ENCODE results near the gene TOMM70.
"Not testable (repeated sequence)": the region's sequence is repeated elsewhere in the genome, so short reads cannot be mapped to it uniquely, and the experiment has no call there.

Gene TOMM70

DNA sequence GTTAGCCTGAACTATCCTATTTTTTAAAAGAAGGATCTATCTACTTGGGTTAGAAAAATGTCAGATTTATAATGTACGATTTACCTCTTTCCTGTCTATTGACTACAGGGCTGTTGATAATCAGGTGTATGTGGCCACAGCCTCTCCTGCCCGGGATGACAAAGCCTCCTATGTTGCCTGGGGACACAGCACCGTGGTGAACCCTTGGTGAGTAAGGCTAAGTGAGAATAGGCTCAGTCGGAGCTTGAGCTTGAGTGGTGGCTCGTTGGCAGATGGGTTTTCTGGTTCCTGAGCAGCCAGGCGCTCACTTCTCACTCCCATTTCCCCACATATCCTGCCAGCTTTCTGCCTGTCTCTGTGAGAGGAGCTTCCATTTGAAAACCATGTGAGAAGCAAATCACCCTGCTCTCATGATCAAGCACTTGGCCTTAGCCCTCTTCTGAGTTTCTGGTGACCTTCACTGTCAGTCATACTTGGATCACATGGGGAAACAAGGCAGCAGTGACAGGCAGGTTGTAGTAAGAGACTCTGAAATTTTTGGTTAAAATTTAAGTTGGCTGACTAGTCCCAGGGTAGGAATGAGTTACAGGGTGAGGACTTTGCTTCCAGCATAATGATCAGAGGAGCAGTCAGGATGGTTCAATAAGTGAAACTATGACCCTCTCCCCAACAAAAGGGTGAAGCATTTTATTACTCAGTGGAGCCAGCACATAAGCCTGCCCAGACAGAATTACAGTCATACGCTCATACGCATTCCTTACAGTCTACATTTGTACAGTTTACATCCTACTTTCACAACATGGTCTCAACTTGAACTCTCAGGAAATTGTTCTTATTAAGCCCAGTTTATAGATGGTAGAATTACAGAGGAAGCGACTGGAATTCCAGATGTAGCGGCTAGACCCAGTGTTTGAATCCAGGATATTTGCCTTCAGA is 48.3 kb downstream of the TOMM70 start:
- no peak for TF ChIP-seq CTCF (IDR thresholded peaks at IDR 0.05; ENCODE audit: borderline replicate concordance, insufficient read depth, low read depth, low read length)
- H3K4me3 ChIP-seq (ENCODE audit: low read depth, low read length), result no peak overlapping the region

DNA sequence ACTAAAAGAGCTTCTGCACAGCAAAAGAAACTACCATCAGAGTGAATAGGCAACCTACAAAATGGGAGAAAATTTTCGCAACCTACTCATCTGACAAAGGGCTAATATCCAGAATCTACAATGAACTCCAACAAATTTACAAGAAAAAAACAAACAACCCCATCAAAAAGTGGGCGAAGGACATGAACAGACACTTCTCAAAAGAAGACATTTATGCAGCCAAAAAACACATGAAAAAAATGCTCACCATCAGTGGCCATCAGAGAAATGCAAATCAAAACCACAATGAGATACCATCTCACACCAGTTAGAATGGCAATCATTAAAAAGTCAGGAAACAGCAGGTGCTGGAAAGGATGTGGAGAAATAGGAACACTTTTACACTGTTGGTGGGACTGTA is 49.1 kb downstream of the TOMM70 start:
- not testable (repeated sequence) for H3K4me3 ChIP-seq (ENCODE audit: low read depth, low read length)

- no peak overlapping the region for H3K4me3 ChIP-seq (ENCODE audit: low read depth, low read length)
- no peak for TF ChIP-seq CTCF (IDR thresholded peaks at IDR 0.05; ENCODE audit: borderline replicate concordance, insufficient read depth, low read depth, low read length)
Observed at GRCh38 chr3:100348727-100349126, 52.2 kb downstream of the TOMM70 start.

- H3K4me3 ChIP-seq (ENCODE audit: low read depth, low read length), result no peak overlapping the region
- TF ChIP-seq CTCF (IDR thresholded peaks at IDR 0.05; ENCODE audit: borderline replicate concordance, insufficient read depth, low read depth, low read length), result no peak
Observed at GRCh38 chr3:100340527-100340926, 60.4 kb downstream of the TOMM70 start.

DNA sequence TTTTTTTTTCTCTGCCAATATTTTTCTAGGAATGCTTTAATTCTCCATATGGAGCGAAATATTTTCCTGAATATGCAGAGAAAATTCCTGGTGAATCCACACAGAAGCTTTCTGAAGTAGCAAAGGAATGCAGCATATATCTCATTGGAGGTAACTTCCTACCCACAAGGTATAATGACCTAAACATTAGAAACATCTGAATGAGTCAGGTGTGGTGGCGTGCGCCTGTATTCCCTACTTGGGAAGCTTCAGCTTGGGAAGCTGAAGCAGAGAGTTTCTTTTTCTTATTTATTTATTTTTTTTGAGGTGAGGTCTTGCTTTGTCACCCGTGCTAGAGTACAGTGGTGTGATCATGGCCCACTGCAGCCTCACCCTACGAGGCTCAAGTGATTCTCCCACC is 61.1 kb downstream of the TOMM70 start:
- TF ChIP-seq CTCF (IDR thresholded peaks at IDR 0.05; ENCODE audit: borderline replicate concordance, insufficient read depth, low read depth, low read length), result no peak
- H3K4me3 ChIP-seq (ENCODE audit: low read depth, low read length), result no peak overlapping the region

GRCh38 chr3:100338911-100339310 is 62.0 kb downstream of the TOMM70 start:
- H3K4me3 ChIP-seq (ENCODE audit: low read depth, low read length), result no peak overlapping the region
- no peak for TF ChIP-seq CTCF (IDR thresholded peaks at IDR 0.05; ENCODE audit: borderline replicate concordance, insufficient read depth, low read depth, low read length)

DNA sequence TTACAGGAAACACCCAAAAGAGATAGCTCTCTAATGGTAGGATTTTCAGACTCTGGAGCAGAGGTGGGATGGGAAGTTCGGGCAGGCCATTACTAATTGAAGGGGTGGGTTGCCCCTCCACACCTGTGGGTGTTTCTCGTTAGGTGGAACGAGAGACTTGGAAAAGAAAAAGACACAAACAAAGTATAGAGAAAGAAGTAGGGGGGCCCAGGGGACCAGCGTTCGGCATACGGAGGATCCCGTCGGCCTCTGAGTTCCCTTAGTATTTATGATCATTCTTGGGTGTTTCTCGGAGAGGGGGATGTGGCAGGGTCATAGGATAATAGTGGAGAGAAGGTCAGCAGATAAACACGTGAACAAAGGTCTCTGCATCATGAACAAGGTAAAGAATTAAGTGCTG is 64.7 kb downstream of the TOMM70 start:
- H3K4me3 ChIP-seq (ENCODE audit: low read depth, low read length), result not testable (repeated sequence)

- peak overlapping the region; percentile 62 for H3K4me3 ChIP-seq (ENCODE audit: low read depth, low read length)
- TF ChIP-seq CTCF (IDR thresholded peaks at IDR 0.05; ENCODE audit: borderline replicate concordance, insufficient read depth, low read depth, low read length), result no peak
Observed at GRCh38 chr3:100335434-100335833, 65.5 kb downstream of the TOMM70 start.

Data from GM12875 (cell line).